Keratinocyte (primary cell): ENCODE data around the gene OGDH.

Experiments used
- EZH2 ChIP-seq: IDR thresholded peaks from one replicate; pipeline ENCODE4 v1.6.1; 2012; ENCODE audit warnings: inconsistent platforms, mild to moderate bottlenecking, low read length, moderate library complexity
- TF ChIP-seq, protein P1 (sequence below), 3 experiments: IDR thresholded peaks in 1 of 3; conservative IDR thresholded peaks in 1 of 3; optimal IDR thresholded peaks in 1 of 3; 2 replicates in 2 of 3; 3 replicates in 1 of 3; pipeline versions ENCODE3 to v1.5.1; 2011; ENCODE audit warnings: low read length in 3 of 3, mild to moderate bottlenecking in 3 of 3, moderate library complexity in 2 of 3, control low read depth in 1 of 3, inconsistent platforms in 1 of 3; ENCODE audit not compliant: insufficient read depth in 2 of 3; ENCODE audit errors: extremely low read depth in 1 of 3

DNA sequence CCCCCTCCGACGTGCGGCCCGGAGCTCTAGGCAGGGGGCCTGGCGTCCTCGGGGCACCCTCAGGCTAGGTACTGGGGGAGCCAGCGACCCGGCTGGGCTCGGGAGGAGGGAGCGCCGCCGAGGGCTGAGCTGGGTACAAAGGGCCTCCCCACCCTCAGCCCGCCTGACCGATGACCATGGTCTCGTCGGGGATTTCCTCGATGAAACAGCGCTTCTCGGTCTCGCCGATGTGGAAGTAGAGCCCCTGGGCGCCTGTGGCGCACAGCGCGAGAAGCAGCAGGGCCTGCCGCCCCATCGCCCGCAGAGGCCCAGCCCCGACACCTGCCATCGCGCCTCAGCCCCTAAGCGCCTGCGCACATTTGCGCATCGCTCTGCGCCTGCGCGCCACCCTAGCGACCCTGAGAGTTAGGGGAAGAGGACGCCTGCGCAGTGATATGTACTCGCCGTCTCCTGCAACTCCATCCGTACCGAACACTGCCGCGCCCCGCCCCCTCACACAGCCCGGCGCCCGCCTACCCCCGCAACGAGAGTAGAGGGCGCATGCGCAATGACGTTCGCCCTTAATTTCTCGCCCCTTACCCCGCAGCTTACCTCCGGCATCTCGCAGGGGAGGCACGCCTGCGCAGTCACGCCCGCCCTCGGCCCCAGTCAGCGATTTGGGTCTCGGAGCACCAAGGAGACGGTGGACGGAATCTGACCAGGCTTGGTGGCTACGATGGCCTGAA lies 24.4 kb upstream of the OGDH start, which contains the start of gene TMED4:
- TF ChIP-seq, protein P1, sequence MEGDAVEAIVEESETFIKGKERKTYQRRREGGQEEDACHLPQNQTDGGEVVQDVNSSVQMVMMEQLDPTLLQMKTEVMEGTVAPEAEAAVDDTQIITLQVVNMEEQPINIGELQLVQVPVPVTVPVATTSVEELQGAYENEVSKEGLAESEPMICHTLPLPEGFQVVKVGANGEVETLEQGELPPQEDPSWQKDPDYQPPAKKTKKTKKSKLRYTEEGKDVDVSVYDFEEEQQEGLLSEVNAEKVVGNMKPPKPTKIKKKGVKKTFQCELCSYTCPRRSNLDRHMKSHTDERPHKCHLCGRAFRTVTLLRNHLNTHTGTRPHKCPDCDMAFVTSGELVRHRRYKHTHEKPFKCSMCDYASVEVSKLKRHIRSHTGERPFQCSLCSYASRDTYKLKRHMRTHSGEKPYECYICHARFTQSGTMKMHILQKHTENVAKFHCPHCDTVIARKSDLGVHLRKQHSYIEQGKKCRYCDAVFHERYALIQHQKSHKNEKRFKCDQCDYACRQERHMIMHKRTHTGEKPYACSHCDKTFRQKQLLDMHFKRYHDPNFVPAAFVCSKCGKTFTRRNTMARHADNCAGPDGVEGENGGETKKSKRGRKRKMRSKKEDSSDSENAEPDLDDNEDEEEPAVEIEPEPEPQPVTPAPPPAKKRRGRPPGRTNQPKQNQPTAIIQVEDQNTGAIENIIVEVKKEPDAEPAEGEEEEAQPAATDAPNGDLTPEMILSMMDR (optimal IDR thresholded peaks at IDR 0.05 in 1 of 3, IDR thresholded peaks at IDR 0.05 in 1 of 3, conservative IDR thresholded peaks at IDR 0.05 in 1 of 3; ENCODE audit: extremely low read depth in 1 of 3, insufficient read depth in 2 of 3, low read length in 3 of 3), result no peak
- TF ChIP-seq EZH2, result no peak
